ENCODE data around the gene DOCK1.

Gene DOCK1

DNA sequence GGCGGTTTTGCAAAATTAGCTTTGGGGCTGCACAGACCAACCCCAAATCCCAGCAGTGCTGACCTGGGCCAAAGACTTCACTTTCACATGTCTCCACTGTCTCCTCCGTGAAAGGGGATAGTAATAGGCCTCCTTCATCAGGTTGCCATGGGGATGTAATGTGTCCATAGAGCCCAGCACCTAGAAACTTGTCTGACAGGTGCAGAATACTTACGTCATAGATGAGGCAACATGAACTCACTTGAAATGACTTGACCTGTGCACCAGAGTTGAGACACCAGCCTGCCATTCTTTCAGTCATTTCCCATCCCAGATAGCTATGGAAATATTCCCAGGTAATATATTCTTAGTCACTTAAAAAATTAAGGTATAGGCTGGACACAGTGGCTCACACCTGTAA, 196.9 kb downstream of the DOCK1 start:
- Mint-ChIP-seq H3K36me3 (ENCODE audit: low read depth) (peaks cover 83% of the 10 kb centered on the region), H3K4me3 (no peak overlapping the region), H3K9me3 (peaks cover 17% of the 10 kb centered on the region), H3K4me1 (peaks cover 6% of the 10 kb centered on the region), H3K27ac (no peak overlapping the region), H3K27me3 (ENCODE audit: low read depth, poor library complexity) (no peaks in the 10 kb centered on the region)
- TF ChIP-seq, protein P1, sequence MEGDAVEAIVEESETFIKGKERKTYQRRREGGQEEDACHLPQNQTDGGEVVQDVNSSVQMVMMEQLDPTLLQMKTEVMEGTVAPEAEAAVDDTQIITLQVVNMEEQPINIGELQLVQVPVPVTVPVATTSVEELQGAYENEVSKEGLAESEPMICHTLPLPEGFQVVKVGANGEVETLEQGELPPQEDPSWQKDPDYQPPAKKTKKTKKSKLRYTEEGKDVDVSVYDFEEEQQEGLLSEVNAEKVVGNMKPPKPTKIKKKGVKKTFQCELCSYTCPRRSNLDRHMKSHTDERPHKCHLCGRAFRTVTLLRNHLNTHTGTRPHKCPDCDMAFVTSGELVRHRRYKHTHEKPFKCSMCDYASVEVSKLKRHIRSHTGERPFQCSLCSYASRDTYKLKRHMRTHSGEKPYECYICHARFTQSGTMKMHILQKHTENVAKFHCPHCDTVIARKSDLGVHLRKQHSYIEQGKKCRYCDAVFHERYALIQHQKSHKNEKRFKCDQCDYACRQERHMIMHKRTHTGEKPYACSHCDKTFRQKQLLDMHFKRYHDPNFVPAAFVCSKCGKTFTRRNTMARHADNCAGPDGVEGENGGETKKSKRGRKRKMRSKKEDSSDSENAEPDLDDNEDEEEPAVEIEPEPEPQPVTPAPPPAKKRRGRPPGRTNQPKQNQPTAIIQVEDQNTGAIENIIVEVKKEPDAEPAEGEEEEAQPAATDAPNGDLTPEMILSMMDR (IDR thresholded peaks at IDR 0.05), result no peak
- no peak for DNase-seq

GRCh38 chr10:127115100-127115499, 209.9 kb downstream of the DOCK1 start:
- Mint-ChIP-seq H3K27ac (no peak overlapping the region), H3K4me1 (no peaks in the 10 kb centered on the region), H3K36me3 (ENCODE audit: low read depth) (peaks cover 34% of the 10 kb centered on the region), H3K9me3 (no peaks in the 10 kb centered on the region), H3K4me3 (no peak overlapping the region), H3K27me3 (ENCODE audit: low read depth, poor library complexity) (peaks cover 2% of the 10 kb centered on the region)
- DNase-seq, result no peak
- TF ChIP-seq, protein P1 (IDR thresholded peaks at IDR 0.05), result no peak

DNA sequence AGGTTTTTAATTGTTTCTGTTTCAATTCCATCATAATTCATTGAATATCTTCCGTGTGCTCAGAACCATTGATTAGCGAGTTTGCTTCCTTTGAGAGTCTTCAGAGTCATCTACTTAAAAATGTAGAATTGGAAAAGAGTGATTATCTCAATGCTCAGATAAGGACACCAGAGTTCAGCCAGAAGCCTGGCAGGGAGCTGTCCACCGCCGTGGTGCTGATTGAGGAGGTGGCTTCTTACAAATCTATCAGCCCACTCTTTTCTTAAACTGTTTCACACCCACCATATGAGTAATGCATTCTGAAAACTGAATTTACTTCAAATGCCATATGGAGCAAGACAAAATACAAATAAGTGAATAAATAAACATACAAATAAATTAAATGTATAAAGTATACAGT, 211.9 kb downstream of the DOCK1 start:
- TF ChIP-seq, protein P1 (IDR thresholded peaks at IDR 0.05), result no peak
- Mint-ChIP-seq H3K4me1 (no peaks in the 10 kb centered on the region), H3K4me3 (no peak overlapping the region), H3K27me3 (ENCODE audit: low read depth, poor library complexity) (no peaks in the 10 kb centered on the region), H3K36me3 (ENCODE audit: low read depth) (peaks cover 16% of the 10 kb centered on the region), H3K27ac (no peak overlapping the region), H3K9me3 (no peaks in the 10 kb centered on the region)
- DNase-seq, result peak; percentile 91

GRCh38 chr10:127118034-127118433, 212.8 kb downstream of the DOCK1 start:
- Mint-ChIP-seq H3K4me1 (no peaks in the 10 kb centered on the region), H3K27me3 (ENCODE audit: low read depth, poor library complexity) (no peaks in the 10 kb centered on the region), H3K4me3 (no peak overlapping the region), H3K27ac (no peak overlapping the region), H3K9me3 (no peaks in the 10 kb centered on the region), H3K36me3 (ENCODE audit: low read depth) (peaks cover 12% of the 10 kb centered on the region)
- TF ChIP-seq, protein P1 (IDR thresholded peaks at IDR 0.05), result no peak
- no peak for DNase-seq

GRCh38 chr10:127119936-127120335, 214.7 kb downstream of the DOCK1 start:
- no peak overlapping the region for H3K4me3 Mint-ChIP-seq
- no peaks in the 10 kb centered on the region for H3K4me1 Mint-ChIP-seq
- H3K27me3 Mint-ChIP-seq (ENCODE audit: low read depth, poor library complexity), result no peaks in the 10 kb centered on the region
- H3K9me3 Mint-ChIP-seq, result no peaks in the 10 kb centered on the region
- peaks cover 12% of the 10 kb centered on the region for H3K36me3 Mint-ChIP-seq (ENCODE audit: low read depth)
- DNase-seq, result no peak
- no peak overlapping the region for H3K27ac Mint-ChIP-seq
- TF ChIP-seq, protein P1 (IDR thresholded peaks at IDR 0.05), result no peak

- Mint-ChIP-seq H3K27me3 (ENCODE audit: low read depth, poor library complexity) (no peaks in the 10 kb centered on the region), H3K9me3 (no peaks in the 10 kb centered on the region), H3K4me1 (no peaks in the 10 kb centered on the region), H3K4me3 (no peak overlapping the region), H3K36me3 (ENCODE audit: low read depth) (peaks cover 22% of the 10 kb centered on the region), H3K27ac (no peak overlapping the region)
- DNase-seq, result no peak
- TF ChIP-seq, protein P1 (IDR thresholded peaks at IDR 0.05), result no peak
Measured at GRCh38 chr10:127122831-127123230, 217.6 kb downstream of the DOCK1 start.

Measured in nephron progenitor cell (in vitro differentiated cells).